ENCODE measurements around the gene ACTR3C. TPM values are rescaled to one million over a fixed set of nuclear protein-coding genes. Genes with fewer than 3 reads are reported as not detected.

ACTR3C gene
- polyA plus RNA-seq, 1 of the 3 experiments (the other 2 are of a cell fraction) = 0.35 TPM

DNA sequence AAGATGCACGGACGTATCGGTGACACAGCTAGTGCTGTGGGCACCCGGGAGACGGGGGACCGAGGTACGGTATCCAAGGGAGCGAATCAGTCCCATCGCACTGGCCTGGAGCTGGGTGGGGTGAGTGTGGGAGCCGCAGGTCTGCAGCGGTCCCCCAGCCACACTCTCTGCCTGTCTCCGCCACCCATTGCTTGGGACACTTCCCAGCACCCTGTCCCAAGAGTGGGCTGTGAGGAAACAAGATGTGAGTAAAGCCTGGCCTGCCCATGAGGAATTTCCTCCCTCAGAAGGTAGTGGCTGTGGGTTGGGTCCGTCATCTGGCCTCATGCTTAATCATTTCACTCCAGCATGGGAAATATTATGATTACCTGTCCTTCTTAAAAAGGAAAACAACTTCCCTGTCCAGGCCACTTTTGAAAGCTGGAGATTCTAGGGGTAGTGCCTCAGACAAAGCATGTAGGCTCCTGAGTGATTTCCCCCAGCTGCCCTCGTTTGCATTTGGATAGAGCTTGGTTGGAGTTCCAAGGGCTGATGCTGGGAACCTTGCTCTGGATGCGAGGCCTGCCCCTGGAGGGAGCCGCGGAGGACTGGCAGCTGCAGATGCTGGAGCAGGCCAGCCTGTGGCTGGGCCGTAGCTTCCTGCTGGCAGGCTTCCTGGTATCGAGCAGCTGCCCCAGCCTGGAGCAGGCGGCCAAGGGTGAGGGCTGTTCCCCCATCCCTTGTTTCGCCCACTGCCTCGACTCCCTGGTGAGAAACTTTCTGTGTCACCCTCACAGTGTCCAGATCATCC lies 6.2 kb upstream of the ACTR3C start:
- no peaks in the 10 kb centered on the region for H3K27me3 ChIP-seq (ENCODE audit: insufficient read depth)
- ChIA-PET CTCF (interaction anchor here (0.7 to 1.1 kb wide), 2 partner anchors 91 to 92 kb away, joined by 3 to 4 read pairs; no protein-coding TSS in a partner anchor), POLR2A (no interaction called here)
- no peaks in the 10 kb centered on the region; a peak in 1 of 4 replicates for H3K4me1 ChIP-seq (ENCODE audit: control insufficient read depth in 1 of 2, insufficient read depth in 2 of 2, low read depth in 1 of 2, low read length in 1 of 2)
- H3K27ac ChIP-seq (ENCODE audit: low read depth in 2 of 2, low read length in 1 of 2) = no peak overlapping the region
- no peaks in the 10 kb centered on the region for H3K36me3 ChIP-seq (replicated peaks in 1 of 2; ENCODE audit: control insufficient read depth in 1 of 2, insufficient read depth in 2 of 2, low read length in 1 of 2)
- H3K9ac ChIP-seq = no peak overlapping the region
- H3K79me2 ChIP-seq (ENCODE audit: insufficient read depth) = no peaks in the 10 kb centered on the region
- H3F3A ChIP-seq (replicated peaks; ENCODE audit: insufficient read depth) = no peaks in the 10 kb centered on the region
- no peak for DNase-seq
- 83% methylated on average over 21 of the region's 22 CpGs for WGBS (ENCODE audit: low lambda C conversion rate)
- H2AFZ ChIP-seq (ENCODE audit: low read depth) = no peak overlapping the region
- no peaks in the 10 kb centered on the region for H3K9me3 ChIP-seq
- TF ChIP-seq FOXM1 (IDR thresholded peaks at IDR 0.05; ENCODE audit: low read depth) = no peak
- TF ChIP-seq, protein P1, sequence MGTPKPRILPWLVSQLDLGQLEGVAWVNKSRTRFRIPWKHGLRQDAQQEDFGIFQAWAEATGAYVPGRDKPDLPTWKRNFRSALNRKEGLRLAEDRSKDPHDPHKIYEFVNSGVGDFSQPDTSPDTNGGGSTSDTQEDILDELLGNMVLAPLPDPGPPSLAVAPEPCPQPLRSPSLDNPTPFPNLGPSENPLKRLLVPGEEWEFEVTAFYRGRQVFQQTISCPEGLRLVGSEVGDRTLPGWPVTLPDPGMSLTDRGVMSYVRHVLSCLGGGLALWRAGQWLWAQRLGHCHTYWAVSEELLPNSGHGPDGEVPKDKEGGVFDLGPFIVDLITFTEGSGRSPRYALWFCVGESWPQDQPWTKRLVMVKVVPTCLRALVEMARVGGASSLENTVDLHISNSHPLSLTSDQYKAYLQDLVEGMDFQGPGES (IDR thresholded peaks at IDR 0.05; ENCODE audit: low read depth, low read length) = no peak
- no peak for TF ChIP-seq TAF1 (IDR thresholded peaks at IDR 0.05; ENCODE audit: borderline replicate concordance, low read depth, low read length)
- TF ChIP-seq YY1 (IDR thresholded peaks at IDR 0.05; ENCODE audit: low read depth) = no peak
- no peak for TF ChIP-seq FOSL2 (IDR thresholded peaks at IDR 0.05; ENCODE audit: borderline replicate concordance, low read depth)
- TF ChIP-seq, protein P2, sequence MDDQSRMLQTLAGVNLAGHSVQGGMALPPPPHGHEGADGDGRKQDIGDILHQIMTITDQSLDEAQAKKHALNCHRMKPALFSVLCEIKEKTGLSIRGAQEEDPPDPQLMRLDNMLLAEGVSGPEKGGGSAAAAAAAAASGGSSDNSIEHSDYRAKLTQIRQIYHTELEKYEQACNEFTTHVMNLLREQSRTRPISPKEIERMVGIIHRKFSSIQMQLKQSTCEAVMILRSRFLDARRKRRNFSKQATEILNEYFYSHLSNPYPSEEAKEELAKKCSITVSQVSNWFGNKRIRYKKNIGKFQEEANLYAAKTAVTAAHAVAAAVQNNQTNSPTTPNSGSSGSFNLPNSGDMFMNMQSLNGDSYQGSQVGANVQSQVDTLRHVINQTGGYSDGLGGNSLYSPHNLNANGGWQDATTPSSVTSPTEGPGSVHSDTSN (IDR thresholded peaks at IDR 0.05) = no peak
- no peaks in the 10 kb centered on the region for H3K9me2 ChIP-seq
- no peak overlapping the region for H3K4me2 ChIP-seq
- no peak overlapping the region for H3K4me3 ChIP-seq (ENCODE audit: low read depth in 2 of 2, low read length in 1 of 2)
- no peaks in the 10 kb centered on the region for H4K20me1 ChIP-seq (ENCODE audit: insufficient read depth)

- Histone ChIP-seq H3K4me3 (ENCODE audit: low read depth in 2 of 2, low read length in 1 of 2) (no peak overlapping the region), H2AFZ (ENCODE audit: low read depth) (no peak overlapping the region), H3F3A (replicated peaks; ENCODE audit: insufficient read depth) (no peaks in the 10 kb centered on the region), H3K9me2 (no peaks in the 10 kb centered on the region), H3K9me3 (no peaks in the 10 kb centered on the region), H4K20me1 (ENCODE audit: insufficient read depth) (no peaks in the 10 kb centered on the region), H3K79me2 (ENCODE audit: insufficient read depth) (no peaks in the 10 kb centered on the region), H3K27ac (ENCODE audit: low read depth in 2 of 2, low read length in 1 of 2) (no peak overlapping the region), H3K4me2 (no peak overlapping the region), H3K36me3 (replicated peaks in 1 of 2; ENCODE audit: control insufficient read depth in 1 of 2, insufficient read depth in 2 of 2, low read length in 1 of 2) (no peaks in the 10 kb centered on the region), H3K9ac (no peak overlapping the region), H3K4me1 (ENCODE audit: control insufficient read depth in 1 of 2, insufficient read depth in 2 of 2, low read depth in 1 of 2, low read length in 1 of 2) (peaks cover 0 to 7% of the 10 kb centered on the region in 2 experiments; a peak in 1 of 4 replicates), H3K27me3 (ENCODE audit: insufficient read depth) (peaks cover 5% of the 10 kb centered on the region; the same call in 1 of the 2 replicates)
- POLR2A ChIA-PET = no interaction called here
- TF ChIP-seq CHD2 (IDR thresholded peaks at IDR 0.05; ENCODE audit: low read length, partially characterized antibody) (no peak), SMC3 (IDR thresholded peaks at IDR 0.05; ENCODE audit: low read depth, low read length) (no peak), NFIC (IDR thresholded peaks at IDR 0.05; ENCODE audit: borderline replicate concordance) (no peak), MEF2A (IDR thresholded peaks at IDR 0.05; ENCODE audit: borderline replicate concordance, low read depth) (no peak), JUND (IDR thresholded peaks at IDR 0.05) (no peak), MXI1 (IDR thresholded peaks at IDR 0.05; ENCODE audit: low read depth, low read length) (no peak), GABPA (IDR thresholded peaks at IDR 0.05; ENCODE audit: low read depth) (no peak), TAF1 (IDR thresholded peaks at IDR 0.05; ENCODE audit: borderline replicate concordance, low read depth, low read length) (no peak), EZH2phosphoT487 (IDR thresholded peaks at IDR 0.05; ENCODE audit: borderline replicate concordance, low read depth) (no peak), ZBTB33 (IDR thresholded peaks at IDR 0.05; ENCODE audit: borderline replicate concordance, low read depth) (no peak), TCF12 (IDR thresholded peaks at IDR 0.05) (no peak), SIN3A (IDR thresholded peaks at IDR 0.05; ENCODE audit: borderline replicate concordance, low read depth, low read length) (no peak), NRF1 (IDR thresholded peaks at IDR 0.05; ENCODE audit: low read depth, low read length) (no peak), RCOR1 (IDR thresholded peaks at IDR 0.05; ENCODE audit: low read length) (no peak)
- TF ChIP-seq, protein P1 (IDR thresholded peaks at IDR 0.05; ENCODE audit: low read depth, low read length) = no peak
- TF ChIP-seq, protein P3, sequence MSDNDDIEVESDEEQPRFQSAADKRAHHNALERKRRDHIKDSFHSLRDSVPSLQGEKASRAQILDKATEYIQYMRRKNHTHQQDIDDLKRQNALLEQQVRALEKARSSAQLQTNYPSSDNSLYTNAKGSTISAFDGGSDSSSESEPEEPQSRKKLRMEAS (IDR thresholded peaks at IDR 0.05; ENCODE audit: low read depth) = no peak
- 87% methylated on average over 3 of the region's 3 CpGs for WGBS (ENCODE audit: low lambda C conversion rate)
- CTCF ChIA-PET = interaction anchor here (1.3 kb wide), 1 partner anchor 31 kb away, joined by 3 read pairs; no protein-coding TSS in a partner anchor
- DNase-seq = no peak
These were observed 4.0 kb upstream of the ACTR3C start for GRCh38 chr7:150327308-150327707.
